ENCODE data around the gene TMTC2.

TMTC2 gene

GRCh38 chr12:82787016-82787415 is 100.3 kb downstream of the TMTC2 start:
- Histone ChIP-seq H3K36me3 (ENCODE audit: insufficient read depth, low read length) (no peaks in the 10 kb centered on the region), H3K79me2 (ENCODE audit: insufficient read depth, low read length) (no peaks in the 10 kb centered on the region), H3K4me2 (ENCODE audit: low read length) (no peak overlapping the region), H3K9ac (ENCODE audit: low read length) (no peak overlapping the region), H3K27ac (ENCODE audit: low read depth, low read length, poor library complexity, severe bottlenecking) (no peak overlapping the region), H3K4me3 (ENCODE audit: low read depth, low read length, poor library complexity, severe bottlenecking) (no peak overlapping the region), H3K4me1 (ENCODE audit: insufficient read depth, low read length, severe bottlenecking) (peaks cover 35% of the 10 kb centered on the region), H2AFZ (ENCODE audit: low read length) (no peak overlapping the region), H3F3A (ENCODE audit: insufficient read depth, low read length) (no peaks in the 10 kb centered on the region), H3K9me3 (ENCODE audit: low read length) (no peaks in the 10 kb centered on the region), H3K9me2 (ENCODE audit: low read depth, low read length) (no peaks in the 10 kb centered on the region), H3K27me3 (ENCODE audit: insufficient read depth, low read length) (no peaks in the 10 kb centered on the region), H4K20me1 (ENCODE audit: insufficient read depth, low read length) (no peaks in the 10 kb centered on the region; the same call in 1 of the 2 replicates)
- no peak for TF ChIP-seq EZH2 (IDR thresholded peaks at IDR 0.05; ENCODE audit: borderline replicate concordance, low read length)
- TF ChIP-seq CTCF (IDR thresholded peaks at IDR 0.05; ENCODE audit: low read length) = no peak

DNA sequence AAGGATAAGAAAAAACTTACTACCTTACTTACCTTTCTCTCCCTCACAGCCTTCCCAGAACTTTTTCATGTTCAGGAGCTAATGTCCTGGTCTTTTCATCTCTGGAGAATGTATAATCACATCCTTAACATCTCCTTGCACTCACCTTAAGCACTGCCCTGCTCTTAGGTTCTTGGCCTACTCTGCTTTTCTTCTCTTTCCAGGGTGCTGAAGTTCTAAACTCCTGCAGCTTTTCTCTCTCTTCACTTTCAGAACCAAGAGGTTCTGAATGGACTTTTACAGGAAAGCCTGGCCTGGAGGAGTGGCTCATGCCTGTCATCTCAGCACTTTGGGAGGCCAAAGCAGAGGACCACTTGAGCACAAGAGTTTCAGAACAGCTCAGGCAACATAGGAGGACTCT is 101.9 kb downstream of the TMTC2 start:
- H3K9me3 ChIP-seq (ENCODE audit: low read length) = no peaks in the 10 kb centered on the region

GRCh38 chr12:82789674-82790073 is 103.0 kb downstream of the TMTC2 start:
- Histone ChIP-seq H4K20me1 (ENCODE audit: insufficient read depth, low read length) (no peaks in the 10 kb centered on the region; the same call in 1 of the 2 replicates), H3F3A (ENCODE audit: insufficient read depth, low read length) (no peaks in the 10 kb centered on the region), H3K27ac (ENCODE audit: low read depth, low read length, poor library complexity, severe bottlenecking) (no peak overlapping the region), H3K4me1 (ENCODE audit: insufficient read depth, low read length, severe bottlenecking) (peaks cover 13% of the 10 kb centered on the region), H3K36me3 (ENCODE audit: insufficient read depth, low read length) (no peaks in the 10 kb centered on the region), H3K9me3 (ENCODE audit: low read length) (no peaks in the 10 kb centered on the region), H3K9me2 (ENCODE audit: low read depth, low read length) (no peaks in the 10 kb centered on the region), H3K79me2 (ENCODE audit: insufficient read depth, low read length) (no peaks in the 10 kb centered on the region), H2AFZ (ENCODE audit: low read length) (no peak overlapping the region), H3K4me3 (ENCODE audit: low read depth, low read length, poor library complexity, severe bottlenecking) (no peak overlapping the region), H3K4me2 (ENCODE audit: low read length) (no peak overlapping the region), H3K9ac (ENCODE audit: low read length) (no peak overlapping the region), H3K27me3 (ENCODE audit: insufficient read depth, low read length) (no peaks in the 10 kb centered on the region)
- TF ChIP-seq CTCF (IDR thresholded peaks at IDR 0.05; ENCODE audit: low read length) (no peak), EZH2 (IDR thresholded peaks at IDR 0.05; ENCODE audit: borderline replicate concordance, low read length) (no peak)

More for the DNA sequence above, 101.9 kb downstream of the TMTC2 start:
- H3K4me3 ChIP-seq (ENCODE audit: low read depth, low read length, poor library complexity, severe bottlenecking) = no peak overlapping the region
- H4K20me1 ChIP-seq (ENCODE audit: insufficient read depth, low read length) = no peaks in the 10 kb centered on the region; the same call in 1 of the 2 replicates
- no peak overlapping the region for H3K27ac ChIP-seq (ENCODE audit: low read depth, low read length, poor library complexity, severe bottlenecking)
- H3K27me3 ChIP-seq (ENCODE audit: insufficient read depth, low read length) = no peaks in the 10 kb centered on the region
- H2AFZ ChIP-seq (ENCODE audit: low read length) = no peak overlapping the region
- no peaks in the 10 kb centered on the region for H3K79me2 ChIP-seq (ENCODE audit: insufficient read depth, low read length)
- no peaks in the 10 kb centered on the region for H3F3A ChIP-seq (ENCODE audit: insufficient read depth, low read length)
- no peak overlapping the region for H3K4me2 ChIP-seq (ENCODE audit: low read length)
- no peaks in the 10 kb centered on the region for H3K9me2 ChIP-seq (ENCODE audit: low read depth, low read length)
- H3K9ac ChIP-seq (ENCODE audit: low read length) = no peak overlapping the region
- no peak for TF ChIP-seq CTCF (IDR thresholded peaks at IDR 0.05; ENCODE audit: low read length)
- no peak for TF ChIP-seq EZH2 (IDR thresholded peaks at IDR 0.05; ENCODE audit: borderline replicate concordance, low read length)
- no peaks in the 10 kb centered on the region for H3K36me3 ChIP-seq (ENCODE audit: insufficient read depth, low read length)
- peaks cover 23% of the 10 kb centered on the region for H3K4me1 ChIP-seq (ENCODE audit: insufficient read depth, low read length, severe bottlenecking)
